ENCODE measurements around the gene DISP2. TPM values are rescaled to one million over a fixed set of nuclear protein-coding genes. Genes with fewer than 3 reads are reported as not detected.
A peak's percentile ranks its signal among the peaks of the same experiment; 100 is the strongest.

DISP2 gene
- total and polyA plus RNA-seq, 2 experiments from 2014 or later: 1.3 to 2.2 TPM

DNA sequence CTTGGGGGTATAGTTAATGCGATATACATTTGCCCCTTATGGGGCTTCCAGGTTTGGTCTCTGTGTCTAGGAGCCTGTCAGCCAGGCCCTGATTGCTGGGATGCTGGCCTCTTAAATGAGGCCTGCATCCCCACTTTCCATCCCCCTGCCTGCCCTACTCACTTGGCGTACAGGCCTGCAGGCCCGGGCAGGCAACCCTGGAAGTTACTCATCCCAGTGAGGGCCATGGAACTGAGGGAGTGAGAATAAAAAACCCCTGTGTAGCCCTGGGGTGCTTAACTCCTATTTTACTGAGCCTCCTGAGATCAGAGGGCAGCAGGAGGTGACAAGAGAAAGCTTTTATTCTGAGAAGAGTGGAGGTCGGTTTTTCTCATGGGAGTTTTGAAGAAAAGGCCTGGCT lies 2.0 kb downstream of the DISP2 start:
- Histone ChIP-seq H3K27ac (ENCODE audit: low read depth) (no peak overlapping the region), H3K4me3 (no peak overlapping the region), H3K4me1 (ENCODE audit: insufficient read depth) (peaks cover 13% of the 10 kb centered on the region), H3K27me3 (ENCODE audit: insufficient read depth) (peaks cover 26% of the 10 kb centered on the region), H3K36me3 (ENCODE audit: insufficient read depth) (no peaks in the 10 kb centered on the region), H3K79me2 (replicated peaks; ENCODE audit: insufficient read depth) (no peaks in the 10 kb centered on the region), H4K20me1 (replicated peaks; ENCODE audit: insufficient read depth) (no peaks in the 10 kb centered on the region), H3K4me2 (no peak overlapping the region), H3F3A (replicated peaks; ENCODE audit: low read depth) (peaks cover 17% of the 10 kb centered on the region), H3K9me2 (ENCODE audit: insufficient read depth) (no peaks in the 10 kb centered on the region), H2AFZ (no peak overlapping the region)
- no peak for ATAC-seq
- H3K4me1 Mint-ChIP-seq: peaks cover 20% of the 10 kb centered on the region
- H3K27me3 Mint-ChIP-seq (ENCODE audit: insufficient read depth, low read depth, poor library complexity): peaks cover 16% of the 10 kb centered on the region
- no peak for DNase-seq (ENCODE audit: low spot score)
- TF ChIP-seq ZNF114 (CRISPR knock-in tag; IDR thresholded peaks at IDR 0.05) (no peak), POLR2AphosphoS5 (IDR thresholded peaks at IDR 0.05; ENCODE audit: low read depth) (no peak), ETS1 (IDR thresholded peaks at IDR 0.05) (no peak), ZNF331 (CRISPR knock-in tag; IDR thresholded peaks at IDR 0.05; ENCODE audit: low read depth) (no peak), STAT1 (IDR thresholded peaks at IDR 0.05; ENCODE audit: unreplicated experiment) (no peak), CREB1 (CRISPR knock-in tag; IDR thresholded peaks at IDR 0.05; ENCODE audit: low read depth) (no peak), JUNB (IDR thresholded peaks at IDR 0.05; ENCODE audit: unreplicated experiment) (no peak), REST (IDR thresholded peaks at IDR 0.05; ENCODE audit: unreplicated experiment) (no peak), EZH2 (IDR thresholded peaks at IDR 0.05; ENCODE audit: low read depth, unreplicated experiment) (no peak), NANOG (IDR thresholded peaks at IDR 0.05; ENCODE audit: borderline replicate concordance) (no peak), EZH2phosphoT487 (IDR thresholded peaks at IDR 0.05; ENCODE audit: unreplicated experiment) (no peak)
- TF ChIP-seq, protein P1, sequence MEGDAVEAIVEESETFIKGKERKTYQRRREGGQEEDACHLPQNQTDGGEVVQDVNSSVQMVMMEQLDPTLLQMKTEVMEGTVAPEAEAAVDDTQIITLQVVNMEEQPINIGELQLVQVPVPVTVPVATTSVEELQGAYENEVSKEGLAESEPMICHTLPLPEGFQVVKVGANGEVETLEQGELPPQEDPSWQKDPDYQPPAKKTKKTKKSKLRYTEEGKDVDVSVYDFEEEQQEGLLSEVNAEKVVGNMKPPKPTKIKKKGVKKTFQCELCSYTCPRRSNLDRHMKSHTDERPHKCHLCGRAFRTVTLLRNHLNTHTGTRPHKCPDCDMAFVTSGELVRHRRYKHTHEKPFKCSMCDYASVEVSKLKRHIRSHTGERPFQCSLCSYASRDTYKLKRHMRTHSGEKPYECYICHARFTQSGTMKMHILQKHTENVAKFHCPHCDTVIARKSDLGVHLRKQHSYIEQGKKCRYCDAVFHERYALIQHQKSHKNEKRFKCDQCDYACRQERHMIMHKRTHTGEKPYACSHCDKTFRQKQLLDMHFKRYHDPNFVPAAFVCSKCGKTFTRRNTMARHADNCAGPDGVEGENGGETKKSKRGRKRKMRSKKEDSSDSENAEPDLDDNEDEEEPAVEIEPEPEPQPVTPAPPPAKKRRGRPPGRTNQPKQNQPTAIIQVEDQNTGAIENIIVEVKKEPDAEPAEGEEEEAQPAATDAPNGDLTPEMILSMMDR (conservative IDR thresholded peaks at IDR 0.05; ENCODE audit: low read depth in 2 of 2): no peak
- TF ChIP-seq, protein P2, sequence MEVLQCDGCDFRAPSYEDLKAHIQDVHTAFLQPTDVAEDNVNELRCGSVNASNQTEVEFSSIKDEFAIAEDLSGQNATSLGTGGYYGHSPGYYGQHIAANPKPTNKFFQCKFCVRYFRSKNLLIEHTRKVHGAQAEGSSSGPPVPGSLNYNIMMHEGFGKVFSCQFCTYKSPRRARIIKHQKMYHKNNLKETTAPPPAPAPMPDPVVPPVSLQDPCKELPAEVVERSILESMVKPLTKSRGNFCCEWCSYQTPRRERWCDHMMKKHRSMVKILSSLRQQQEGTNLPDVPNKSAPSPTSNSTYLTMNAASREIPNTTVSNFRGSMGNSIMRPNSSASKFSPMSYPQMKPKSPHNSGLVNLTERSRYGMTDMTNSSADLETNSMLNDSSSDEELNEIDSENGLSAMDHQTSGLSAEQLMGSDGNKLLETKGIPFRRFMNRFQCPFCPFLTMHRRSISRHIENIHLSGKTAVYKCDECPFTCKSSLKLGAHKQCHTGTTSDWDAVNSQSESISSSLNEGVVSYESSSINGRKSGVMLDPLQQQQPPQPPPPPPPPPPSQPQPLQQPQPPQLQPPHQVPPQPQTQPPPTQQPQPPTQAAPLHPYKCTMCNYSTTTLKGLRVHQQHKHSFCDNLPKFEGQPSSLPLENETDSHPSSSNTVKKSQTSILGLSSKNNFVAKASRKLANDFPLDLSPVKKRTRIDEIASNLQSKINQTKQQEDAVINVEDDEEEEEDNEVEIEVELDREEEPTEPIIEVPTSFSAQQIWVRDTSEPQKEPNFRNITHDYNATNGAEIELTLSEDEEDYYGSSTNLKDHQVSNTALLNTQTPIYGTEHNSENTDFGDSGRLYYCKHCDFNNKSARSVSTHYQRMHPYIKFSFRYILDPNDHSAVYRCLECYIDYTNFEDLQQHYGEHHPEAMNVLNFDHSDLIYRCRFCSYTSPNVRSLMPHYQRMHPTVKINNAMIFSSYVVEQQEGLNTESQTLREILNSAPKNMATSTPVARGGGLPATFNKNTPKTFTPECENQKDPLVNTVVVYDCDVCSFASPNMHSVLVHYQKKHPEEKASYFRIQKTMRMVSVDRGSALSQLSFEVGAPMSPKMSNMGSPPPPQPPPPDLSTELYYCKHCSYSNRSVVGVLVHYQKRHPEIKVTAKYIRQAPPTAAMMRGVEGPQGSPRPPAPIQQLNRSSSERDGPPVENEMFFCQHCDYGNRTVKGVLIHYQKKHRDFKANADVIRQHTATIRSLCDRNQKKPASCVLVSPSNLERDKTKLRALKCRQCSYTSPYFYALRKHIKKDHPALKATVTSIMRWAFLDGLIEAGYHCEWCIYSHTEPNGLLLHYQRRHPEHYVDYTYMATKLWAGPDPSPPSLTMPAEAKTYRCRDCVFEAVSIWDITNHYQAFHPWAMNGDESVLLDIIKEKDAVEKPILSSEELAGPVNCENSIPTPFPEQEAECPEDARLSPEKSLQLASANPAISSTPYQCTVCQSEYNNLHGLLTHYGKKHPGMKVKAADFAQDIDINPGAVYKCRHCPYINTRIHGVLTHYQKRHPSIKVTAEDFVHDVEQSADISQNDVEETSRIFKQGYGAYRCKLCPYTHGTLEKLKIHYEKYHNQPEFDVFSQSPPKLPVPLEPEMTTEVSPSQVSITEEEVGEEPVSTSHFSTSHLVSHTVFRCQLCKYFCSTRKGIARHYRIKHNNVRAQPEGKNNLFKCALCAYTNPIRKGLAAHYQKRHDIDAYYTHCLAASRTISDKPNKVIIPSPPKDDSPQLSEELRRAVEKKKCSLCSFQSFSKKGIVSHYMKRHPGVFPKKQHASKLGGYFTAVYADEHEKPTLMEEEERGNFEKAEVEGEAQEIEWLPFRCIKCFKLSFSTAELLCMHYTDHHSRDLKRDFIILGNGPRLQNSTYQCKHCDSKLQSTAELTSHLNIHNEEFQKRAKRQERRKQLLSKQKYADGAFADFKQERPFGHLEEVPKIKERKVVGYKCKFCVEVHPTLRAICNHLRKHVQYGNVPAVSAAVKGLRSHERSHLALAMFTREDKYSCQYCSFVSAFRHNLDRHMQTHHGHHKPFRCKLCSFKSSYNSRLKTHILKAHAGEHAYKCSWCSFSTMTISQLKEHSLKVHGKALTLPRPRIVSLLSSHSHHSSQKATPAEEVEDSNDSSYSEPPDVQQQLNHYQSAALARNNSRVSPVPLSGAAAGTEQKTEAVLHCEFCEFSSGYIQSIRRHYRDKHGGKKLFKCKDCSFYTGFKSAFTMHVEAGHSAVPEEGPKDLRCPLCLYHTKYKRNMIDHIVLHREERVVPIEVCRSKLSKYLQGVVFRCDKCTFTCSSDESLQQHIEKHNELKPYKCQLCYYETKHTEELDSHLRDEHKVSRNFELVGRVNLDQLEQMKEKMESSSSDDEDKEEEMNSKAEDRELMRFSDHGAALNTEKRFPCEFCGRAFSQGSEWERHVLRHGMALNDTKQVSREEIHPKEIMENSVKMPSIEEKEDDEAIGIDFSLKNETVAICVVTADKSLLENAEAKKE (CRISPR knock-in tag; IDR thresholded peaks at IDR 0.05): no peak
- no peaks in the 10 kb centered on the region; the same call in 2 of the 3 replicates for H3K36me3 Mint-ChIP-seq (ENCODE audit: low read depth)
- peak overlapping the region; percentile 76; the same call in 1 of the 3 replicates for H3K4me3 Mint-ChIP-seq
- no peak overlapping the region for H3K27ac Mint-ChIP-seq
- peaks cover 3% of the 10 kb centered on the region; the same call in 1 of the 3 replicates for H3K9me3 Mint-ChIP-seq

Measured in GM23338 (cell line).